ENCODE data around the gene RRAS.

The RRAS gene

GRCh38 chr19:49588365-49589122 lies 51.4 kb downstream of the RRAS start:
- in situ Hi-C loops (cut with HindIII; ENCODE audit: low sequenced_read_pairs): no loop called here
- H3K4me3 ChIP-seq (ENCODE audit: low read depth, low read length): no peak overlapping the region
- no peak for DNase-seq (ENCODE audit: low read depth, low spot score)
- no peak for TF ChIP-seq CTCF (IDR thresholded peaks at IDR 0.05; ENCODE audit: low read depth, low read length)

DNA sequence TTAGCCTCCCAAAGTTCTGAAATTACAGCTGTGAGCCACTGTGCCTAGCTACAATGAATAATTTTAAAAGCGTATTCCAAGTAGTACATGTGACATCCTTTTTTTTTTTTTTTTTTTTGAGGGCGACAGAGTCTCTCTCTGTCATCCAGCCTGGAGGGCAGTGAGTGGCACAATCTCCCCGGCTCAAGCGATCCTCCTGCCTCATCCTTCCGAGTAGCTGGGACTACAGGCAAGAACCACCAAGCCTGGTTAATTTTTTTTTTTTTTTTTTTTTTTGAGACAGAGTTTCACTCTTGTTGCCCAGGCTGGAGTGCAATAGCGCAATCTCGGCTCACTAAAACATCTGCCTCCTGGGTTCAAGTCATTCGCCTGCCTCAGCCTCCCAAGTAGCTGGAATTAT lies 52.7 kb downstream of the RRAS start:
- no peak for TF ChIP-seq CTCF (IDR thresholded peaks at IDR 0.05; ENCODE audit: low read depth, low read length)
- in situ Hi-C loops (cut with HindIII; ENCODE audit: low sequenced_read_pairs): no loop called here
- DNase-seq (ENCODE audit: low read depth, low spot score): no peak
- H3K4me3 ChIP-seq (ENCODE audit: low read depth, low read length): no peak overlapping the region

Data from astrocyte of the spinal cord (primary cell).